Lower leg skin (tissue), 4 donors: ENCODE measurements around the gene LMO3. TPM values are rescaled to one million over a fixed set of nuclear protein-coding genes. Genes with fewer than 3 reads are reported as not detected.

Experiments
- DNase-seq, 2 donors: peaks; one replicate each; pipeline ENCODE4 v3.0.0-alpha.2; 2019; ENCODE audit warnings: low spot score in 2 of 2
- H3K4me3 ChIP-seq: fragments of 200-600 bp; sonication (generic); 2 replicates; pipeline ENCODE4 v1.5.1; 2017; ENCODE audit warnings: mild to moderate bottlenecking, low read depth; ENCODE audit not compliant: poor library complexity, severe bottlenecking
- POLR2A ChIP-seq, 2 donors: fragments of 450-650 bp; IDR thresholded peaks; one replicate each; pipeline ENCODE4 v1.6.1; 2016 to 2017; ENCODE audit warnings: antibody characterized with exemption in 2 of 2, mild to moderate bottlenecking in 1 of 2, moderate library complexity in 1 of 2
- WGBS, 2 donors: methylation state at CpG; one replicate each; pipeline ENCODE4 v1.1.5; 2018; 5-methylcytosine and 5-hydroxymethylcytosine counted together
- intact Hi-C: fragments of 100-400 bp; cut with DNase I; formaldehyde crosslinking; loops from one replicate; pipeline ENCODE4 v1.15.0; 2023; ENCODE audit warnings: low total_unique reads
- total RNA-seq, 4 donors: library from RNA; depleted of rRNA; stranded (reverse); fragments of >200 nt; gene quantifications; one replicate each; pipeline ENCODE4 v1.1.0, GENCODE V29; 2016
- TF ChIP-seq, protein P1 (sequence below), 3 donors: fragments of 450-650 bp; IDR thresholded peaks; one replicate each; pipeline ENCODE4 v1.5.1; 2016; ENCODE audit warnings: antibody characterized with exemption in 3 of 3, mild to moderate bottlenecking in 3 of 3, moderate library complexity in 2 of 3

LMO3 gene
- total RNA-seq, 4 donors from 2014 or later: 1.7 to 5.8 (median 3.4) TPM

DNA sequence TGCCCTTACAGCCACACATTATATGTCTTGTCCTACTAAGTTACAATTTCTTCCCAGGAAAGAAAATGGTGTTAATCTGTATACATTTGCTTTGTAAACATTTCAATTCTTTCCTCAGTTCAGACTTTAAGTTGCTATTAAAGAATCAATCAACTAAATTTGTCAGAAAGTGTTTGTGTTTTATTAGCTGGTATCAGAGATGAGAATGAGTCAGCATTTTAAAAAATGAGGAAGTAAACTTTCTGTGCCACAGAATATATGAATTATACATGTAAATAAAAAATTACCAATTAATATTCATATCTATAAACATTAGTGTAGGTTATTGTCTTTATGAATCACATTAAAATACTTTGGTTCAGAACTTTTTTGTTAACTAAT lies 82.0 kb downstream of the LMO3 start:
- intact Hi-C loops: no loop called here
- no peak overlapping the region for H3K4me3 ChIP-seq
- TF ChIP-seq, protein P1, sequence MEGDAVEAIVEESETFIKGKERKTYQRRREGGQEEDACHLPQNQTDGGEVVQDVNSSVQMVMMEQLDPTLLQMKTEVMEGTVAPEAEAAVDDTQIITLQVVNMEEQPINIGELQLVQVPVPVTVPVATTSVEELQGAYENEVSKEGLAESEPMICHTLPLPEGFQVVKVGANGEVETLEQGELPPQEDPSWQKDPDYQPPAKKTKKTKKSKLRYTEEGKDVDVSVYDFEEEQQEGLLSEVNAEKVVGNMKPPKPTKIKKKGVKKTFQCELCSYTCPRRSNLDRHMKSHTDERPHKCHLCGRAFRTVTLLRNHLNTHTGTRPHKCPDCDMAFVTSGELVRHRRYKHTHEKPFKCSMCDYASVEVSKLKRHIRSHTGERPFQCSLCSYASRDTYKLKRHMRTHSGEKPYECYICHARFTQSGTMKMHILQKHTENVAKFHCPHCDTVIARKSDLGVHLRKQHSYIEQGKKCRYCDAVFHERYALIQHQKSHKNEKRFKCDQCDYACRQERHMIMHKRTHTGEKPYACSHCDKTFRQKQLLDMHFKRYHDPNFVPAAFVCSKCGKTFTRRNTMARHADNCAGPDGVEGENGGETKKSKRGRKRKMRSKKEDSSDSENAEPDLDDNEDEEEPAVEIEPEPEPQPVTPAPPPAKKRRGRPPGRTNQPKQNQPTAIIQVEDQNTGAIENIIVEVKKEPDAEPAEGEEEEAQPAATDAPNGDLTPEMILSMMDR (IDR thresholded peaks at IDR 0.05): no peak
- TF ChIP-seq POLR2A (IDR thresholded peaks at IDR 0.05): no peak
- no peak for DNase-seq

DNA sequence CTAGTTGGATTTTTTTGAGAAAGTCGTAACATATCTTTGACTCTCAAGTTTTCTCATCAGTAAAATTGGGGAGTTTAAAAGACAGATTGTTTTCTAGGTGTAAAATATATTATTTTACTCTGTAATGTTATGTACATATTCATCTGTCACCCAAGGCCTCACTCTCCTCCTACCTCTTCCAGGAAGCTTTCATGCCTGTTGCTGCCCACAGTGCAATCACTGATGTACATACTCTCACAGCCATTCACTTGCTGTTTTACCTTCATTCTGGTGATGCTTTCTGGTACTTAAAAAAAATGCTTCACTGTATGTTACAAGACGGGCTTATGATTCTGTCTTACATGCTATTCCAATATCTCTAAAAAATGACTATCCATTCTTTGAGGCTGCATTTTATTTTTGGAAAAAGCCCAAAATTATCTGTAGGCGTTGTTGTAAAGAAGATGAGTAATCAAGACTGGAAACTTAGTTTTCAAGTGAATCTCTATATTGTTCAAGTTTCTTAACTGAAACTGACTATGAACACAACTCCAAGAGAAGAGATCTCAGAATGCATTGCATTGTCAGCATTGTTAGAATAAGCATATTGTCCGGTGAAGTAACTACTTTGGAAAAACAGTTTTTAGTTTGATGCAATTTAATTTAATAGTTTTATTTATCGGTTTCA lies 82.5 kb downstream of the LMO3 start:
- no peak for DNase-seq
- H3K4me3 ChIP-seq: no peak overlapping the region
- WGBS, 2 donors: 80 to 82% methylated on average over 5 of the region's 5 CpGs
- TF ChIP-seq POLR2A (IDR thresholded peaks at IDR 0.05): no peak
- TF ChIP-seq, protein P1 (IDR thresholded peaks at IDR 0.05): no peak
- intact Hi-C loops: no loop called here

DNA sequence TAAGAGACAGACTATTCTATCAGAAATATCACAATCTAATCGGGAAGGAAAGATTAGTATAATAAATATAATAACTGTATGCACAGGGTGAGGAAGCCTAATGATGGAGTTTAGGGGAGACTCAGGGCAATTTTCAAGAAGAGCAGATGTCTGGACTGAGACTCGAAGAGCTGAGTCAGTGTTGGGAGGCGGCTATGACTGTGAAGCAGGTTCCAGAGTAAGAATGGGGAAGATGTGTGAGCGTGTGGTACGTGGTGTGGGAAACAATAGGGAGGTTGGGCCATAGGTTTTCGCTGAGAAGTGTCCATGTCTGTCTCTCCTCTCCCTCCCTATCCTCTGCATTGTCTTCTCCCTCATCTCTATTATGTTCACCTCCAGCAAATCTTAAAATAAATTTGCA lies 85.6 kb downstream of the LMO3 start:
- DNase-seq: no peak
- intact Hi-C loops: no loop called here
- H3K4me3 ChIP-seq: no peak overlapping the region
- TF ChIP-seq, protein P1 (IDR thresholded peaks at IDR 0.05): no peak
- no peak for TF ChIP-seq POLR2A (IDR thresholded peaks at IDR 0.05)
- 80 to 82% methylated on average over 6 of the region's 6 CpGs for WGBS, 2 donors

DNA sequence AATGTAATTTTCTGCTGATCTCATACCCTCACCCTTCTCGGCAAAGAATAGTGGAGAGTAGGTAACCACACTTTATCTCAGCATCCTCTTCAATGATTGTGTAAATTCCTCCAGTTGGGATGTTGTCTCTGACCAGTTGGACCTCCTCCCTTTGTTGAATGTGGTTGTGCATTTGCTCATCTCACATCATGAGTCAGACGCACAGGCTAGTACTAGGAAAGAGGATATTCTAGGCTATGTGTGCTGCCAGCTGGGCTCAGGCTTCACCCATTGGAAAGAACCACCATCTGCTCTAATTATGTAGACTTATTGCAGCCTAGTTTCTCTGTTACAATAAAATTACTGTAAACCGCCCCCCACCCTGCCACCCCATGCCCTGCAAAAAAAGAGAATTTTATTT lies 90.3 kb downstream of the LMO3 start:
- DNase-seq: no peak
- 88 to 92% methylated on average over 3 of the region's 3 CpGs for WGBS, 2 donors
- intact Hi-C loops: no loop called here
- no peak for TF ChIP-seq POLR2A (IDR thresholded peaks at IDR 0.05)
- TF ChIP-seq, protein P1 (IDR thresholded peaks at IDR 0.05): no peak
- H3K4me3 ChIP-seq: no peak overlapping the region

DNA sequence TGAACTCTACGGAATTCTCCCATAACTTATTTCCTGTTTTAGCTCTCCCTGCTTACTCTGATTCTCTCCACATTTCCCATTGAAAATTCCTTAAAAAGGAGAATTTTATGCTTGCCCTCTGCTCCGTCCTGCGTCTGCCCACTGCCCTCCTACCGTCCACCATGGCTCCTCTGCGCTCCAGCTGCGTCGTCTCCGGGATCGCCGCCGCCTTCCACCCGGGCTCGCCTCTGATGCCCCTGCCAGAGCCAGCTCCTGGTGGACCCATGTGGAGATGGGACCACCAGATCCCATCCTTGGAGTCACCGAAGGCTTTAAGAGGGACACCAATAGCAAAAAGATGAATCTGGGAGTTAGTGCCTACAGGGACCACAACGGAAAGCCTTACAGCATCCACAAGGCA lies 92.7 kb downstream of the LMO3 start:
- intact Hi-C loops: no loop called here
- no peak for DNase-seq
- 94 to 95% methylated on average over 15 of the region's 15 CpGs for WGBS, 2 donors
- TF ChIP-seq POLR2A (IDR thresholded peaks at IDR 0.05): no peak
- H3K4me3 ChIP-seq: no peak overlapping the region

DNA sequence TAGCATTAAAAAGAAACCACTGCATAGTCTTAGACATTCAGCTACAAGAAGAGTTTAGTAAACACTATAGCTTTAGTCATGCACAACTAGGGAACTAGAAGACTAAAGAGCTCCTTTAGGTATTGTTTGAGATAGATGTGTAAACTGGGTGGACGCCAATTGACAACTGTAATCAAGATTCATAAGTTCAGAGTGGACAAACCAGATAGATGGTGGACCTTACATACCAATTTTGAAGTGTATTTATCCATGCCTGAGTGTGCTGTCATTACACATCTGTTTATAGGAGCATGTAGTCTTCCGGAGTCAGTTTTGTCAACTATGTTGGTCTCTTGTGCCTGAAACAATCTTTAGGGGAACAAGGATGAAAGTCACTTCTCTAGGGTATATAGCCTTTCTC lies 96.6 kb downstream of the LMO3 start:
- no peak for DNase-seq
- no peak overlapping the region for H3K4me3 ChIP-seq
- intact Hi-C loops: no loop called here
- 76 to 83% methylated on average over 2 of the region's 2 CpGs for WGBS, 2 donors
- TF ChIP-seq, protein P1 (IDR thresholded peaks at IDR 0.05): no peak
- TF ChIP-seq POLR2A (IDR thresholded peaks at IDR 0.05): no peak
